GM18502 (cell line): ENCODE measurements around the gene SYF2.
"Not testable (repeated sequence)": the region's sequence is repeated elsewhere in the genome, so short reads cannot be mapped to it uniquely, and the experiment has no call there.

Experiments used
- ATAC-seq: cut with Tn5 transposase; IDR thresholded peaks from one replicate; pipeline ENCODE4 v1.9.1; 2021; ENCODE audit warnings: mild to moderate bottlenecking; ENCODE audit not compliant: unreplicated experiment, poor library complexity

SYF2 gene

GRCh38 chr1:25209516-25209915 is 22.8 kb downstream of the SYF2 start:
- no peak for ATAC-seq

- no peak for ATAC-seq
Observed at GRCh38 chr1:25208561-25209222, 23.6 kb downstream of the SYF2 start.

DNA sequence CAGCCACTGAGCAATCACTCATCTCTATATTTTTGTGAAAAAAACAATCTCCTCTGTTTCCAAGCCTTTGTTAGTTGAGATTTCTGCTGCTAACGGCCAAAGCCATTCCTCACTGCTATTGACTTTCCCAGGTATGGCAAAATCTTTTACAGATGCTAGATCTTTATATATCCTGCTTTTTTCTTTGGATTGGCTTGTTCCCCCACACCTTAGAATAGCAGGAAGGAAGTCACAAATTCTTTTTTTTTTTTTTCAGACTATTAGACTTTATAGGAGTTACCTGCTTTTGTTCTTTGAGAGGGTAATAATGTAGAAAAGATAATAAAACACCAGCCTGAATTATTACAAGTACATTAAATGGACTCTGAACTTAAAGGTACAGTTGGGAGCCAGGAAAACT is 24.2 kb downstream of the SYF2 start:
- no peak for ATAC-seq

GRCh38 chr1:25206201-25206600 is 26.1 kb downstream of the SYF2 start:
- no peak for ATAC-seq

GRCh38 chr1:25205786-25206185 is 26.5 kb downstream of the SYF2 start:
- no peak for ATAC-seq

GRCh38 chr1:25204797-25205480 is 27.4 kb downstream of the SYF2 start:
- ATAC-seq, result no peak

GRCh38 chr1:25201006-25201405 is 31.3 kb downstream of the SYF2 start:
- ATAC-seq, result no peak

DNA sequence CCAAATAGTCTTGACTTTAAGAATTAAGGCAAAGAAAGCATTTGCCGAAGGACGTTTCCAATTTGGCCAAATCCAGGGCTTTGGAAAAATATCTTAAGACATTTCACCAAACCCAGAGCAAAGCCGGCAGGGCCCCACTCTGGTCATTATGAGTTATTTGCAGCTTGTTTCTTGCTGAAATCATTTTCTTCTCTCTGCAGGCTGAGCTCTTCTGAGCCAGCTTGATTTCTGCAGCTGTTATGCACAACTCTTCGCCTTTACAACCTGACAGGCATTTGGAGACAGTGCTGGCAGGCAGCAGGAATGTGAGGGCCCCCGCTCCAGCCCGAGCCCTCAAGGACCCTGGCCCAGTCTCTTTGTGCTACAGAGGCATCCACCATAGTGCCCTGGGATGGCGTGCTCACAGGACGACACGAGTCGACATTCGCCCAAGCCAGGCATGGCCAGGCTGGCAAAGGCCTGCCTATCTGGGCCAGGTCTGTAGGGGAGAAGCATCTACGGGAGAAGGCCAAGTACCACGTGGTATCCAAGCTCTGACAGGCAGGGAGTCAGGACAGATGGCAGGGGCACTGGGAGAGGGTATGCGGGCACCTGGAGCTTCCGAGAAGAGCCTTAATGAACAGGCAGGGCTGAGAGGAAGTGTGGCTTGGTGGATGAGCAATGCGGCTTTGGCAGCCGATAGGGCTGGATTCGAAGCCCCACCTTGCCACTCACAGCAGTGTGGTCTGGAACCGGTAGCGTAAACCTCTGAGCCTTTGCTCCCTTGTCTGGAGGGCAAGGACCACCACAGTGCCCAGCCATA is 32.3 kb downstream of the SYF2 start:
- no peak for ATAC-seq

DNA sequence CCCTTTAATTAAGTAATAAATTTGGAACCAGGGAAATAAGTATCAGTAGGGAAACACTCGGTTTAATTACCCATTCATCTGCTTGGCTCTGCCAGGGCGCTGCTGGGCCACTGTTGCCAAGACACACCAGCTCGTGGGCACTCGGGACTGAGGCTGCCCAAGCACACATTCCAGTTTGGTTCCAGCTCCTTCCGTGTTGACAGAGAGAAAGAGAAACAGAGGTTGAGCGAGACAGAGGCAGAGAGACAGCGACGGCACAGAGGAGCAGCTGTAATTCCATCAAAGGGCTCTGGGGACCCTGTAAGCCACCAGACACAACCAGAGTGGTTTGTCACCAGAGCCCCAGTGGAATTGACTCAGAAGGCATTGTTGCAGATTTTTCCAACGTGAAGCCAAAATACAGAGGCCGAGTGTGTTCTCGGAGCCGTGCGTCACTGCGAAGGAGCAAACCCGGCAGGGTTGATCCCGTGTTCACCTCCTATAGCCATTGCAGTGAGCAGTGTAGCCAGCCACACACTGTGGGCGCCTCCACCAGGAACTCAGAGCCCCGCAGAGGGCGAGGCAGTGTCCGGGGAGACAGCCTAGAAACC is 33.5 kb downstream of the SYF2 start:
- no peak for ATAC-seq

GRCh38 chr1:25197982-25198662 is 34.2 kb downstream of the SYF2 start:
- ATAC-seq, result no peak

GRCh38 chr1:25197235-25197975 is 34.9 kb downstream of the SYF2 start:
- ATAC-seq, result no peak

DNA sequence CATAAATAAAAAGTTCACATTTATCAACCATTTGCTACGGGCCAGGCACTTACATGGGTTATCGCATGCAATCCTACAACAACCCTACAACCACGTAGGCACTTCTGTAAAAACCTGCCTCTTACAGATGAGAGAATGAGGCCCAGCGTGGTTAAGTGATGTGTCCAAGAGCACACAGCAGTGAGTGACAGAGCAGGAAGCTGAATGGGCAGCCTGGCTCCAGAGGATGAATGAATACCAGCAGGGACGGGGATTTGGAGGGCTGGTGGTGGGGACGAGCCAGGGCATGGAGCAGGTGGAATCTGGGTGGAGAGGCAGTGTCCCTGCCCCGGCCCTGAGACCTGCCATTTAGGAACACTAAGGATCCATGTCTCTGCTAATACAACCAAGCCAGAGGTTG is 35.5 kb downstream of the SYF2 start:
- no peak for ATAC-seq

DNA sequence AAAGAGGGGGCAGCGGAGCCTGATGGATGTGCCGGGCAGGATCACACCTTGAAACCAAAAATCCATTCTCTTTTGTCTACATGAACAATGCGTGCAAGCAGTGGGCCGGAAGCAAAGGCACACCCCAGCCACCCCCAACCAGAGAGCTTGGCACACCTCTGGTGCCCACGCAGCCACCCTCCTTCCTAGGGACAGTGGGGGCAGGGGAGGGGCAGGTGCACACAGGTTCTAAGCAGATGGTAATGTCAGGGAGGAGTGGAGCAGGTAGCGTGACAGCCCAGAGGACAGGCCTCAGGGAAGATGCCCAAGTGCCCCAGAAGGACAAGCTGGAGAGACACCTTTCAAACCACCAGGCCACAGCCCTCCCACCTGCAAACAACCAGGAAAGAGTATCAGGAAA is 36.5 kb downstream of the SYF2 start:
- ATAC-seq, result no peak

DNA sequence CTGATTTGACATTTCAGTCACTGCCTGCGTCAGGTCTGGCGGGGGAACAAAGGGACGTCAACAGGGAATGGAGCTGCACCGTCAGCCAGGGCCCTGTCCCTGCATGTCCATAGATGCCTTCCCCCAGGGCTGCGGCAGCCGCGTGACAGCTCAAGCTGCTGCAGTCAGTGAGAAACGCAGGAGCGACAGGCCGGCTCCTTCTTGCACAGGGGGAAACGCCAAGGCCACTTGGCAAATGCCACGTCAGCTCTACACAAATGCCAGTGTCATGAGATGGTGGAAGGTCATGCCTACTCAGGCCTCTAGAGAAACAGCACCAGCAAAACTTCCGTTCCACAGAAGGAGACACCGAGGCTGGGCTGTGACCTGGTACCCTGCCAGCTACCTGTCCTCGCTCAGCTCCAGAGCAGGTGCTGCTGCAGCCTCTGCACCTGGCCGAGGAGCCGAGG is 37.7 kb downstream of the SYF2 start:
- ATAC-seq, result no peak

- no peak for ATAC-seq
Observed at GRCh38 chr1:25194054-25194453, 38.2 kb downstream of the SYF2 start.

- no peak for ATAC-seq
Observed at GRCh38 chr1:25193229-25193628, 39.1 kb downstream of the SYF2 start.

GRCh38 chr1:25192154-25192553 is 40.1 kb downstream of the SYF2 start:
- no peak for ATAC-seq

GRCh38 chr1:25190260-25190659 is 42.0 kb downstream of the SYF2 start:
- no peak for ATAC-seq

DNA sequence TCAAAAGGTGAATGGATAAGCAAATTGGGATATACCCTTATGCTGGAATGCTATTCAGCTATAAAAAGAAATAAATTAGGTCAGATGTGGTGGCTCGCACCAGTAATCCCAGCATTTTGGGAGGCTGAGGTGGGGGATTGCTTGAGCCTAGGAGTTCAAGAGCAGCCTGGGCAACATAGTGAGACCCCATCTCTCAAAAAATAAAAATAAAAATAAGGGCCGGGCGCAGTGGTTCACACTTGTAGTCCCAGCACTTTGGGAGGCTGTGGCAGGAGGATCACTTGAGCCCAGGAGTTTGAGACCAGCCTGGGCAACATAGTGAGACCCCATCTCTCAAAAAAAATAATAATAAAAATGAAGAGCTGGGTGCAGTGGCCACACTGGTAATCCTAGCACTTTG is 44.4 kb downstream of the SYF2 start:
- not testable (repeated sequence) for ATAC-seq

GRCh38 chr1:25187077-25187476 is 45.2 kb downstream of the SYF2 start:
- no peak for ATAC-seq
